ENCODE data around the gene ASXL1. TPM values are rescaled to one million over a fixed set of nuclear protein-coding genes. Genes with fewer than 3 reads are reported as not detected.
"Not testable (repeated sequence)": the region's sequence is repeated elsewhere in the genome, so short reads cannot be mapped to it uniquely, and the experiment has no call there.

ASXL1 gene
- total and polyA plus RNA-seq, 9 donors: 31.6 to 85.1 (median 67.9) TPM

DNA sequence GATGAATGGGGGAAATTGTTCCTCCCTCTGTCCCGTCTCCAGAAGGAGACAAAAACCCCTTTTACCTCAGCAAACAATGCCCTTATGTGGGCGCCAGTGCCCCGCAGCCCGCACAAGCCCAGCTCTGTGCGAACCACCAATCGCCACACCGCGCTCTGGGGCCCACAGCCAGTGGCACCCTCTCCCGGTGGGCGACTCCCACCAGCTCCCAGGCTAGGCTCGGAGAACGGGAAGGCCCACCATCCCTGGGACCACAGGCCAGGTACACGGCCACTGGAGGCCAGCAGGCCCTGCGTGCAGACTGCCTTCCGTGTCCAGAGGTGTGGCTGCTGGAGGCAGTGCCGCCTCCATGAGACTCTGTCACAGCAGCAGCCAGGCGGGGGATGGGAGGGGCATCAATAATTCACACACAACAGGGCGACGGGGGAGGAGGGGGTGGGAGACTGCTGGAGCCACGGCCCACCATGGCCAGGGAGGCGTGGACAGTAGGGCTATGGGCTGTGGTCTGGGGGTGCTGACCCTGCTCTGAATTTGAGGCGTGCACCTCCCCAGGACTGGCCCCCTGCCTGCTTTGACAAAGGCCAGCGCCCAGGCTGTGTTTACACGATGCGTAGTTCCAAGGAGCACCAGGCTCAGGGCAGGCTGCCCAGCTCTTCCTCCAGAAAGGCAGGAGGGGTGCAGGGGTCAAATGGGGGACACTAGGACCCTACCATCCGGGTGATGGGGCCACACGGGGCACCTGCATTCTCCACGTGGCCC, 105.7 kb downstream of the ASXL1 start:
- TF ChIP-seq CTCF (IDR thresholded peaks at IDR 0.05) (no peak), EP300 (IDR thresholded peaks at IDR 0.05) (no peak), POLR2A (IDR thresholded peaks at IDR 0.05) (no peak)
- Histone ChIP-seq H3K4me3 (no peak overlapping the region), H3K36me3 (no peaks in the 10 kb centered on the region), H3K27ac (no peak overlapping the region), H3K4me1 (ENCODE audit: insufficient read depth) (peaks cover 9% of the 10 kb centered on the region), H3K27me3 (no peaks in the 10 kb centered on the region), H3K9me3 (no peaks in the 10 kb centered on the region)
- intact Hi-C loops (cut with DNase I): no loop called here
- peak in 2 of 5 donors; percentile 36 to 47 for DNase-seq
- WGBS, 3 donors: 72 to 82% (median 82%) methylated on average over 26 to 28 of the region's 28 CpGs

GRCh38 chr20:32464401-32465091, 106.4 kb downstream of the ASXL1 start:
- Histone ChIP-seq H3K9me3 (no peaks in the 10 kb centered on the region), H3K36me3 (no peaks in the 10 kb centered on the region), H3K4me3 (no peak overlapping the region), H3K4me1 (ENCODE audit: insufficient read depth) (peaks cover 9% of the 10 kb centered on the region), H3K27me3 (no peaks in the 10 kb centered on the region), H3K27ac (no peak overlapping the region)
- DNase-seq: no peak
- TF ChIP-seq POLR2A (IDR thresholded peaks at IDR 0.05): no peak
- no peak for TF ChIP-seq CTCF (IDR thresholded peaks at IDR 0.05)
- TF ChIP-seq EP300 (IDR thresholded peaks at IDR 0.05): no peak
- intact Hi-C loops (cut with DNase I): no loop called here
- WGBS, 3 donors: 89 to 95% (median 90%) methylated on average over 20 of the region's 20 CpGs

DNA sequence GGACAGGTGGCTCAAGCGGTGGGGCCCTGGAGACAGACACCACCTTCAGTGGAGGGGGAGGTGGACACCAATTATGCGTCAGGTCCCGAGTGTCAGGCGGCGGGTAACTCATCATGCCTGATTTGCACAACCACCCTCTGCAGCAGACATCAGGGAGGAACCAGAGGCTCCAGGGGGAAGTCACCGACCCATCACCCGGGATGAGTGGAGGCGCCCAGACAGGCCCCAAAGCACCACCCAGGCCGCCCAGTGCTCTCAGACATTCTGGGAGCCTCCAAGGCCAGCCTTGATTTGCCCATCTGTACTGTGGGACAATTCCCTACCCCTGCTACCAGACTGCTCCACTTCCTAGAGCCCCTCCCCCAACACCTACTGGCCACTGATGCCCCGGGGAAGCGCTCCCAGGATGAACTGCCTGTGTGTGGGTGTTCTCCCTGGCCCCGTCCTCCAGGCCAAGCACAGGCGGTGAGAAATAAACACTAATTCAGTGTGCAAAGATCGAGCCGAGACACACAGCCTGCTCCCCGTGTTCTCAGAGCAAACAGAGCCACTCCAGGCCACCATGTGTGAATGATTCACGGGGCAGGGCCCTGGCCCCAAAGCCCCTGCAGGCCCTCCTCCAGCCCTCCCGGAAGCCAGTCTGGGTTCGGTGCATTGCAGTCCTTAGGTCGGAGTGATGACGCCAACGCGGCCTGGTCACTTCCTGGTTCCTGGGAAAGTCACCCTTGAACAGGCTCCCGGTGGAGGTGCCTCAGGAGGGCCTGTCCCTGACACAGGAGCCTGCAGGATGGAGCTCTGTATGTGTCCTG, 107.2 kb downstream of the ASXL1 start:
- no peaks in the 10 kb centered on the region for H3K9me3 ChIP-seq
- 61 to 69% (median 69%) methylated on average over 24 of the region's 24 CpGs for WGBS, 3 donors
- H3K4me1 ChIP-seq (ENCODE audit: insufficient read depth): peaks cover 9% of the 10 kb centered on the region
- intact Hi-C loops (cut with DNase I): no loop called here
- no peak overlapping the region for H3K27ac ChIP-seq
- H3K36me3 ChIP-seq: no peaks in the 10 kb centered on the region
- TF ChIP-seq CTCF (IDR thresholded peaks at IDR 0.05) (no peak), EP300 (IDR thresholded peaks at IDR 0.05) (no peak), POLR2A (IDR thresholded peaks at IDR 0.05) (no peak)
- peak in 4 of 5 donors; percentile 45 to 57 (median 50) for DNase-seq
- no peaks in the 10 kb centered on the region for H3K27me3 ChIP-seq
- no peak overlapping the region for H3K4me3 ChIP-seq

DNA sequence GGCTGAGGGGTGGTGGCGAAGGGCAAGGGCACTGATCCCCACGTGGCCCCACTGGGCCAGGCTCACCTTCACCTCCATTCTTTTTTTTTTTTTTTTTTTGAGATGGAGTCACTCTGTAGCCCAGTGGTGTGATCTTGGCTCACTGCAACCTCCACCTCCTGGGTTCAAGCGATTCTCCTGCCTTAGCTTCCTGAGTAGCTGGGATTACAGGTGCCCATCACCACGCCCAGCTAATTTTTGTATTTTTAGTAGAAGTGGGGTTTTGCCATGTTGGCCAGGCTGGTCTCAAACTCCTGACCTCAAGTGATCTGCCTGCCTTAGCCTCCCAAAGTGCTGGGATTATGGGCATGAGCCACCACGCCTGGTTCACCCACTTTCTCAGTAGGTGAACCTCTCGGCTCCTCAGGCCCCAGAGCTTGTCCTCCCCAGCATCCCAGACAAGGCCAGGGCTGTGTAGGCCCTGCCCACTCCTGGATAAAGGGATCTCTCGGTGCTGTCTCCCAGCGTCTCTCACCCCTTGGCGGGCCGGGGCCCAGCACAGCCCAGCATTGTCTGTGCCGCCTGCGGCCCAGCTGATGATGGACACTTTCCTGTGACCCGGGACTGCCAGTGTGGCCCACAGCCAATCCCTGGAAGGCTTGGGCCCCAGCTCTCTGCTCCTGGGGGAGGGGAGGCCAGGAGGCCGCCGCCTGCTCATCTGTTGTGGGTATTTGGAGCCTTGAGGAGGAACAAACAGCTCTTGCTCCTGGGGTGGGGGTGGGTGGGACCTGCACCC, 108.0 kb downstream of the ASXL1 start:
- H3K4me1 ChIP-seq (ENCODE audit: insufficient read depth); intact Hi-C loops (cut with DNase I); H3K9me3 ChIP-seq; H3K36me3 ChIP-seq; H3K27ac ChIP-seq; H3K27me3 ChIP-seq; H3K4me3 ChIP-seq: not testable (repeated sequence)
- DNase-seq: peak in 2 of 5 donors; percentile 12 to 39
- 80 to 89% (median 81%) methylated on average over 11 to 15 of the region's 15 CpGs for whole genome bisulfite sequencing, 3 donors

Measured in ovary (tissue), 9 donors.